Activated B cell treated with CpG ODN at 0.5 μM for 24 hours (primary cell): ENCODE data around the gene STX5. TPM values are rescaled to one million over a fixed set of nuclear protein-coding genes. Genes with fewer than 3 reads are reported as not detected.
A peak's percentile ranks its signal among the peaks of the same experiment; 100 is the strongest.

ENCODE experiments used
- ATAC-seq: fragments of 200-7000 bp; cut with Tn5 transposase; one replicate; pipeline ENCODE4 v1.10.0; 2021; ENCODE audit warnings: low read depth, mild to moderate bottlenecking, moderate library complexity
- CTCF ChIA-PET: fragments of 350-600 bp; sonication (Branson Sonifier 250); formaldehyde crosslinking; loops from one replicate; lab custom pipeline; 2021; ENCODE audit warnings: antibody characterized with exemption; lab: Charles Lee
- POLR2A ChIA-PET: fragments of 350-600 bp; sonication (Branson Sonifier 250); formaldehyde crosslinking; loops from one replicate; lab custom pipeline; 2021; ENCODE audit warnings: antibody characterized with exemption; lab: Charles Lee
- DNase-seq: peaks from one replicate; pipeline ENCODE4 v3.0.0; 2022
- H3K27ac Mint-ChIP-seq: one replicate; pipeline ENCODE4 v1.8.0; 2020; ENCODE audit warnings: mixed read lengths
- H3K27me3 Mint-ChIP-seq: one replicate; pipeline ENCODE4 v1.8.0; 2021; ENCODE audit warnings: mixed read lengths
- H3K36me3 Mint-ChIP-seq: one replicate; pipeline ENCODE4 v1.8.0; 2021; ENCODE audit warnings: low read depth, mixed read lengths
- H3K4me1 Mint-ChIP-seq: one replicate; pipeline ENCODE4 v1.8.0; 2021; ENCODE audit warnings: mixed read lengths
- H3K4me3 Mint-ChIP-seq: one replicate; pipeline ENCODE4 v1.8.0; 2020; ENCODE audit warnings: mild to moderate bottlenecking, mixed read lengths
- H3K9me3 Mint-ChIP-seq: one replicate; pipeline ENCODE4 v1.8.0; 2020; ENCODE audit warnings: mixed read lengths
- CTCF ChIP-seq: fragments of 200-600 bp; IDR thresholded peaks from one replicate; pipeline ENCODE4 v1.8.0; 2022; ENCODE audit warnings: antibody characterized with exemption, mild to moderate bottlenecking
- intact Hi-C: fragments of 100-400 bp; cut with micrococcal nuclease; formaldehyde crosslinking; loops from one replicate; pipeline ENCODE4 v1.15.1; 2024
- total RNA-seq: library from RNA; stranded (reverse); gene quantifications from 2 replicates; pipeline ENCODE4 v1.2.3, GENCODE V29; 2022

The STX5 gene
- total RNA-seq, 1 donor from 2014 or later = 71.5 TPM

- CTCF ChIA-PET = interaction anchor here (0.9 to 1.2 kb wide), 2 partner anchors 8 to 262 kb away, joined by 3 read pairs; no protein-coding TSS in a partner anchor
- no peak for ATAC-seq
- Mint-ChIP-seq H3K4me1 (peaks cover 66% of the 10 kb centered on the region), H3K27me3 (no peaks in the 10 kb centered on the region), H3K36me3 (peaks cover 52% of the 10 kb centered on the region), H3K4me3 (peak overlapping the region; percentile 99), H3K27ac (peak overlapping the region; percentile 96), H3K9me3 (no peaks in the 10 kb centered on the region)
- DNase-seq = no peak
- no peak for TF ChIP-seq CTCF
- POLR2A ChIA-PET = interaction anchor here (0.8 to 10.5 kb wide), 19 partner anchors 11 to 303 kb away, joined by 4 to 597 read pairs (median 9); partner anchors contain the start of genes C11orf98, CSKMT, HNRNPUL2 and MTA2
- intact Hi-C loops = no loop called here
Measured at GRCh38 chr11:62854013-62854824, 22.4 kb upstream of the STX5 start.

- ChIA-PET POLR2A (interaction anchor here (1.0 to 10.5 kb wide), 11 partner anchors 10 to 262 kb away, joined by 4 to 597 read pairs (median 17); partner anchors contain the start of genes C11orf98, CSKMT, HNRNPUL2 and SLC3A2), CTCF (interaction anchor here (0.9 to 1.2 kb wide), 3 partner anchors 9 to 261 kb away, joined by 3 read pairs; no protein-coding TSS in a partner anchor)
- Mint-ChIP-seq H3K9me3 (no peaks in the 10 kb centered on the region), H3K4me1 (peaks cover 68% of the 10 kb centered on the region), H3K27me3 (no peaks in the 10 kb centered on the region), H3K36me3 (peaks cover 52% of the 10 kb centered on the region), H3K27ac (peak overlapping the region; percentile 74), H3K4me3 (peak overlapping the region; percentile 99)
- no peak for ATAC-seq
- TF ChIP-seq CTCF = no peak
- intact Hi-C loops = no loop called here
- DNase-seq = no peak
Measured at GRCh38 chr11:62853279-62853965, 21.6 kb upstream of the STX5 start.

GRCh38 chr11:62852523-62853188 lies 20.8 kb upstream of the STX5 start:
- H3K27me3 Mint-ChIP-seq = no peaks in the 10 kb centered on the region
- H3K9me3 Mint-ChIP-seq = no peaks in the 10 kb centered on the region
- H3K4me1 Mint-ChIP-seq = peaks cover 64% of the 10 kb centered on the region
- TF ChIP-seq CTCF = no peak
- H3K36me3 Mint-ChIP-seq = peaks cover 52% of the 10 kb centered on the region
- CTCF ChIA-PET = interaction anchor here (1.2 to 1.4 kb wide), 2 partner anchors 11 to 66 kb away, joined by 3 read pairs; no protein-coding TSS in a partner anchor
- intact Hi-C loops = no loop called here
- DNase-seq (no peak), ATAC-seq (no peak)
- POLR2A ChIA-PET = interaction anchor here (0.6 to 10.5 kb wide), 11 partner anchors 9 to 143 kb away, joined by 3 to 597 read pairs (median 10); partner anchors contain the start of genes HNRNPUL2, POLR2G, SLC3A2 and STX5
- H3K4me3 Mint-ChIP-seq = peak overlapping the region; percentile 99
- H3K27ac Mint-ChIP-seq = peak overlapping the region; percentile 74

DNA sequence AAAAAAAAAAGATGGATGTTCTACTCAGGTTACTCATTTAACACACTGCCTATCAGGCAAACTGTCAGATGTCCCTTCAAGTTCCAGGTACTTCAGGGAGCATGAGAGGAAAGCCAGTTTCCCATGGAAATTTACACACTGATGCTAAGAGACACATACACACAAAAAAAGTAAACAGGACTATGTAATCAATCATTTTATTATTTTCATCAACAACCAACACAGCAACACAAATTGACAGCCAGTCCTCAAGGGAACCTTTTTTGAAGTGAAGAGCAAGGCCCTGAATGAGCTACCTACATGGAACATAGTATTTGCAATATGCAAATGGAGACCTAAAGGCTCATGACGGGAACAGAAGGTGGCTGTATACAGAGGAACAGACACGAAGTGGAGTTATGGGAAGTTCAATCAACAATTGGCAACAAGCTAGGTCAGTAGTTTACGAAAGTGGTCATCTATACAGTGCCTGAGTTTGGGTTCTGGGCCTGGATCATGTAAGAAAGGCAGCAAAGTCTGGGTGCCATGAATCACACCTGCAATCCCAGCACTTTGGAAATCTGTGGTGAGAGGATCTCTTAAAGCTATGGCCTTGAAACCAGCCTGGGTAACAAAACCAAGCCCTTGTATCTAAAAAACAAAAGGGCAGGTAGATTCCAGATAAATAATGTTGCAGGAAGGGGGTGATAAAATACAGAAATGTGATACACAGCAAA lies 20.1 kb upstream of the STX5 start:
- ChIA-PET POLR2A (interaction anchor here (0.6 to 10.5 kb wide), 14 partner anchors 9 to 1037 kb away, joined by 3 to 597 read pairs (median 4); partner anchors contain the start of genes HNRNPUL2, POLR2G, SLC3A2 and STX5), CTCF (interaction anchor here (1.0 to 1.4 kb wide), 3 partner anchors 9 to 66 kb away, joined by 3 read pairs; no protein-coding TSS in a partner anchor)
- no peak for DNase-seq
- H3K27me3 Mint-ChIP-seq = no peaks in the 10 kb centered on the region
- H3K4me1 Mint-ChIP-seq = peaks cover 58% of the 10 kb centered on the region
- H3K27ac Mint-ChIP-seq = peak overlapping the region; percentile 68
- peaks cover 52% of the 10 kb centered on the region for H3K36me3 Mint-ChIP-seq
- H3K4me3 Mint-ChIP-seq = peak overlapping the region; percentile 42
- H3K9me3 Mint-ChIP-seq = no peaks in the 10 kb centered on the region
- no peak for TF ChIP-seq CTCF
- intact Hi-C loops = no loop called here
- no peak for ATAC-seq
